Stomach (tissue), 4 donors: ENCODE measurements around the gene IL6ST.

Experiments
- EP300 ChIP-seq: sonication (generic); formaldehyde crosslinking; IDR thresholded peaks from one replicate; pipeline ENCODE4 v1.6.1; 2017; ENCODE audit warnings: antibody characterized with exemption
- POLR2A ChIP-seq, 4 donors: fragments of 450-650 bp; IDR thresholded peaks; one replicate each; pipeline ENCODE4 v1.6.1; 2016; ENCODE audit warnings: antibody characterized with exemption in 4 of 4, control low read depth in 2 of 4, mild to moderate bottlenecking in 1 of 4, moderate library complexity in 1 of 4
- POLR2AphosphoS5 ChIP-seq, 3 donors: sonication (generic); formaldehyde crosslinking; IDR thresholded peaks; one replicate each; pipeline ENCODE4 v1.6.1; 2016; ENCODE audit warnings: antibody characterized with exemption in 3 of 3
- TF ChIP-seq, protein P1 (sequence below), 7 experiments: fragments of 450-650 bp in 4 of 7; fragments of 200-600 bp in 3 of 7; sonication (generic) in 3 of 7; IDR thresholded peaks; one replicate each; pipeline ENCODE4 v1.5.1; 2016 to 2019; ENCODE audit warnings: antibody characterized with exemption in 7 of 7, control low read depth in 2 of 7, mild to moderate bottlenecking in 1 of 7

- TF ChIP-seq, protein P1, sequence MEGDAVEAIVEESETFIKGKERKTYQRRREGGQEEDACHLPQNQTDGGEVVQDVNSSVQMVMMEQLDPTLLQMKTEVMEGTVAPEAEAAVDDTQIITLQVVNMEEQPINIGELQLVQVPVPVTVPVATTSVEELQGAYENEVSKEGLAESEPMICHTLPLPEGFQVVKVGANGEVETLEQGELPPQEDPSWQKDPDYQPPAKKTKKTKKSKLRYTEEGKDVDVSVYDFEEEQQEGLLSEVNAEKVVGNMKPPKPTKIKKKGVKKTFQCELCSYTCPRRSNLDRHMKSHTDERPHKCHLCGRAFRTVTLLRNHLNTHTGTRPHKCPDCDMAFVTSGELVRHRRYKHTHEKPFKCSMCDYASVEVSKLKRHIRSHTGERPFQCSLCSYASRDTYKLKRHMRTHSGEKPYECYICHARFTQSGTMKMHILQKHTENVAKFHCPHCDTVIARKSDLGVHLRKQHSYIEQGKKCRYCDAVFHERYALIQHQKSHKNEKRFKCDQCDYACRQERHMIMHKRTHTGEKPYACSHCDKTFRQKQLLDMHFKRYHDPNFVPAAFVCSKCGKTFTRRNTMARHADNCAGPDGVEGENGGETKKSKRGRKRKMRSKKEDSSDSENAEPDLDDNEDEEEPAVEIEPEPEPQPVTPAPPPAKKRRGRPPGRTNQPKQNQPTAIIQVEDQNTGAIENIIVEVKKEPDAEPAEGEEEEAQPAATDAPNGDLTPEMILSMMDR (IDR thresholded peaks at IDR 0.05): no peak
- TF ChIP-seq POLR2A (IDR thresholded peaks at IDR 0.05) (no peak), POLR2AphosphoS5 (IDR thresholded peaks at IDR 0.05) (peak in 1 of 3 donors; percentile 38), EP300 (no peak)
Measured at GRCh38 chr5:56011835-56012234, 17.1 kb upstream of the IL6ST start.
